ENCODE results near the gene TSACC.

- TF ChIP-seq CTCF (IDR thresholded peaks at IDR 0.05; ENCODE audit: low read depth, low read length, missing input control) (peak; percentile 81), JUND (IDR thresholded peaks at IDR 0.05) (no peak), SP1 (IDR thresholded peaks at IDR 0.05) (no peak), MAX (IDR thresholded peaks at IDR 0.05) (no peak), REST (IDR thresholded peaks at IDR 0.05) (no peak), EGR1 (IDR thresholded peaks at IDR 0.05; ENCODE audit: low read depth in 2 of 2) (no peak), FOXA1 (IDR thresholded peaks at IDR 0.05) (no peak), YY1 (IDR thresholded peaks at IDR 0.05) (no peak), ATF3 (IDR thresholded peaks at IDR 0.05) (no peak), GABPA (IDR thresholded peaks at IDR 0.05 in 1 of 2, conservative IDR thresholded peaks at IDR 0.05 in 1 of 2) (no peak), RAD21 (IDR thresholded peaks at IDR 0.05) (peak; percentile 89 to 90), TAF1 (conservative IDR thresholded peaks at IDR 0.05) (no peak), ZBTB33 (IDR thresholded peaks at IDR 0.05) (no peak)
These were observed 47.3 kb downstream of the TSACC start for GRCh38 chr1:156385534-156386031.
